H9 (cell line): ENCODE data around the gene FILIP1. TPM values are rescaled to one million over a fixed set of nuclear protein-coding genes. Genes with fewer than 3 reads are reported as not detected.

Experiments used
- DNase-seq: peaks from one replicate; pipeline ENCODE4 v3.0.0-alpha.2; 2017
- H2AFZ ChIP-seq: one replicate; pipeline ENCODE4 v1.6.1; 2013; ENCODE audit warnings: mild to moderate bottlenecking, low read length, control low read depth, moderate library complexity
- H2AK5ac ChIP-seq: 2 replicates; pipeline ENCODE4 v1.6.1; 2013; ENCODE audit warnings: low read length, control low read depth, mixed read lengths; ENCODE audit not compliant: insufficient read length
- H2BK120ac ChIP-seq: one replicate; pipeline ENCODE4 v1.6.1; 2013; ENCODE audit warnings: low read depth, mild to moderate bottlenecking, low read length, control low read depth, inconsistent platforms; ENCODE audit not compliant: poor library complexity, severe bottlenecking
- H2BK12ac ChIP-seq: 2 replicates; pipeline ENCODE4 v1.6.1; 2013; ENCODE audit warnings: low read length, control low read depth, mixed read lengths, low read depth; ENCODE audit not compliant: insufficient read length
- H2BK15ac ChIP-seq: 2 replicates; pipeline ENCODE4 v1.6.1; 2013; ENCODE audit warnings: low read depth, low read length, control low read depth
- H2BK20ac ChIP-seq: one replicate; pipeline ENCODE4 v1.6.1; 2013; ENCODE audit warnings: low read depth, mild to moderate bottlenecking, low read length, control low read depth, inconsistent platforms; ENCODE audit not compliant: poor library complexity, severe bottlenecking
- H2BK5ac ChIP-seq: 2 replicates; pipeline ENCODE4 v1.6.1; 2013; ENCODE audit warnings: low read length, control low read depth, mixed read lengths; ENCODE audit not compliant: insufficient read length
- H3K14ac ChIP-seq: 2 replicates; pipeline ENCODE4 v1.6.1; 2013; ENCODE audit warnings: low read length, control low read depth; ENCODE audit not compliant: insufficient read depth
- H3K18ac ChIP-seq: 2 replicates; pipeline ENCODE4 v1.6.1; 2013; ENCODE audit warnings: low read depth, mild to moderate bottlenecking, mixed read lengths, low read length, control low read depth; ENCODE audit not compliant: insufficient read length
- H3K23ac ChIP-seq: 2 replicates; pipeline ENCODE4 v1.6.1; 2013; ENCODE audit warnings: low read length, control low read depth, mixed read lengths, low read depth; ENCODE audit not compliant: insufficient read length
- H3K23me2 ChIP-seq: 2 replicates; pipeline ENCODE4 v1.6.1; 2013; ENCODE audit warnings: low read depth, mild to moderate bottlenecking, mixed read lengths, low read length, control low read depth; ENCODE audit not compliant: insufficient read length, poor library complexity, severe bottlenecking
- H3K27ac ChIP-seq: 2 replicates; pipeline ENCODE4 v1.5.1; 2013; ENCODE audit warnings: low read length, control low read depth, mixed read lengths, low read depth; ENCODE audit not compliant: insufficient read length
- H3K27me3 ChIP-seq: 2 replicates; pipeline ENCODE4 v1.6.1; 2013; ENCODE audit warnings: low read length, control low read depth, inconsistent platforms; ENCODE audit not compliant: insufficient read depth
- H3K4ac ChIP-seq: 2 replicates; pipeline ENCODE4 v1.6.1; 2013; ENCODE audit warnings: low read depth, mild to moderate bottlenecking, control low read depth, inconsistent platforms, low read length, moderate library complexity
- H3K4me1 ChIP-seq: 2 replicates; pipeline ENCODE4 v1.6.1; 2013; ENCODE audit warnings: low read length, control low read depth, inconsistent platforms; ENCODE audit not compliant: insufficient read depth
- H3K4me2 ChIP-seq: 2 replicates; pipeline ENCODE4 v1.6.1; 2013; ENCODE audit warnings: low read length, control low read depth, mixed read lengths; ENCODE audit not compliant: insufficient read length, insufficient read depth
- H3K56ac ChIP-seq: 2 replicates; pipeline ENCODE4 v1.6.1; 2013; ENCODE audit warnings: low read depth, mild to moderate bottlenecking, mixed read lengths, low read length, control low read depth; ENCODE audit not compliant: insufficient read length
- H3K79me1 ChIP-seq: 2 replicates; pipeline ENCODE4 v1.6.1; 2013; ENCODE audit warnings: low read depth, mild to moderate bottlenecking, moderate library complexity, low read length, control low read depth, inconsistent platforms; ENCODE audit not compliant: insufficient read depth, poor library complexity, severe bottlenecking
- H3K79me2 ChIP-seq: 2 replicates; pipeline ENCODE4 v1.6.1; 2013; ENCODE audit warnings: low read length, control low read depth, inconsistent platforms; ENCODE audit not compliant: insufficient read depth
- H3K9ac ChIP-seq: 2 replicates; pipeline ENCODE4 v1.6.1; 2013; ENCODE audit warnings: low read length, control low read depth, mixed read lengths; ENCODE audit not compliant: insufficient read length; ENCODE audit errors: extremely low read depth
- H3K9me3 ChIP-seq: one replicate; pipeline ENCODE4 v1.6.1; 2013; ENCODE audit warnings: low read depth, low read length, inconsistent platforms; ENCODE audit not compliant: control insufficient read depth
- H3T11ph ChIP-seq: one replicate; pipeline ENCODE4 v1.6.1; 2013; ENCODE audit warnings: mild to moderate bottlenecking, low read length, control low read depth, inconsistent platforms
- H4K20me1 ChIP-seq: one replicate; pipeline ENCODE4 v1.6.1; 2013; ENCODE audit not compliant: control insufficient read depth, insufficient read length, insufficient read depth
- H4K5ac ChIP-seq: 2 replicates; pipeline ENCODE4 v1.6.1; 2013; ENCODE audit warnings: low read depth, mild to moderate bottlenecking, mixed read lengths, low read length, control low read depth; ENCODE audit not compliant: insufficient read length
- H4K8ac ChIP-seq: replicated peaks from 2 replicates; pipeline ENCODE4 v1.6.1; 2013; ENCODE audit warnings: low read length, control low read depth, mixed read lengths, low read depth; ENCODE audit not compliant: insufficient read length
- H4K91ac ChIP-seq: 2 replicates; pipeline ENCODE4 v1.6.1; 2013; ENCODE audit warnings: low read depth, mild to moderate bottlenecking, moderate library complexity, mixed read lengths, low read length, control low read depth; ENCODE audit not compliant: insufficient read length
- H3K27ac Mint-ChIP-seq, 3 experiments: 2 replicates in 2 of 3; 3 replicates in 1 of 3; pipeline ENCODE4 v1.8.0; 2020 to 2021; ENCODE audit warnings: mixed read lengths in 3 of 3, mild to moderate bottlenecking in 1 of 3, moderate library complexity in 1 of 3
- H3K27me3 Mint-ChIP-seq: 2 replicates; pipeline ENCODE4 v1.8.0; 2021; ENCODE audit warnings: low read depth, mild to moderate bottlenecking, moderate library complexity, mixed read lengths
- H3K36me3 Mint-ChIP-seq, 3 experiments: 2 replicates in 2 of 3; 3 replicates in 1 of 3; pipeline ENCODE4 v1.8.0; 2020 to 2021; ENCODE audit warnings: low read depth in 3 of 3, mixed read lengths in 3 of 3; ENCODE audit not compliant: insufficient read depth in 1 of 3
- H3K4me1 Mint-ChIP-seq, 2 experiments: 2 replicates each; pipeline ENCODE4 v1.8.0; 2020; ENCODE audit warnings: mixed read lengths in 2 of 2
- H3K4me3 Mint-ChIP-seq, 2 experiments: 2 replicates in 1 of 2; 3 replicates in 1 of 2; pipeline ENCODE4 v1.8.0; 2020 to 2021; ENCODE audit warnings: mild to moderate bottlenecking in 2 of 2, mixed read lengths in 2 of 2, moderate library complexity in 1 of 2
- H3K9me3 Mint-ChIP-seq, 2 experiments: 2 replicates in 1 of 2; 3 replicates in 1 of 2; pipeline ENCODE4 v1.8.0; 2020; ENCODE audit warnings: mild to moderate bottlenecking in 2 of 2, mixed read lengths in 2 of 2, moderate library complexity in 1 of 2
- CTCF ChIP-seq: fragments of 200-600 bp; sonication (generic); conservative IDR thresholded peaks from 3 replicates; pipeline ENCODE4 v1.8.0; 2021; ENCODE audit warnings: antibody characterized with exemption, mild to moderate bottlenecking
- WGBS: extraction: QIAGEN DNeasy Blood & Tissue Kit; methylation state at CpG from one replicate; pipeline ENCODE4 v1.1.7; 2013; ENCODE audit warnings: missing lambda C conversion rate, low lambda C conversion rate, mixed read lengths; ENCODE audit not compliant: insufficient read length; ENCODE audit errors: extremely low coverage; 5-methylcytosine and 5-hydroxymethylcytosine counted together
- total RNA-seq: library from RNA; stranded (reverse); gene quantifications from 2 replicates; pipeline ENCODE4 v1.2.1, GENCODE V29; 2021

Gene FILIP1
- total RNA-seq, 1 experiment from 2014 or later: 10.5 TPM

- no peaks in the 10 kb centered on the region for H3K23me2 ChIP-seq
- no peak overlapping the region for H4K5ac ChIP-seq
- no peak overlapping the region for H2BK120ac ChIP-seq
- no peak overlapping the region for H3K4me3 Mint-ChIP-seq
- no peak overlapping the region for H3K4me2 ChIP-seq
- H3T11ph ChIP-seq: no peak overlapping the region
- H3K14ac ChIP-seq: no peak overlapping the region
- no peak overlapping the region for H2AFZ ChIP-seq
- H3K9me3 ChIP-seq: no peaks in the 10 kb centered on the region
- no peaks in the 10 kb centered on the region for H3K36me3 Mint-ChIP-seq
- H3K4me1 Mint-ChIP-seq: peaks cover 0 to 7% of the 10 kb centered on the region in 2 experiments; a peak in 2 of 4 replicates
- no peak overlapping the region for H2AK5ac ChIP-seq
- H3K27me3 Mint-ChIP-seq: no peaks in the 10 kb centered on the region
- no peak for TF ChIP-seq CTCF
- H2BK20ac ChIP-seq: no peak overlapping the region
- H3K27ac Mint-ChIP-seq: no peak overlapping the region
- H4K91ac ChIP-seq: no peak overlapping the region
- H3K18ac ChIP-seq: no peak overlapping the region
- no CpG with 5 or more reads among the region's 1 CpG for WGBS
- no peak overlapping the region for H3K56ac ChIP-seq
- no peak overlapping the region for H3K4ac ChIP-seq
- H2BK5ac ChIP-seq: no peak overlapping the region
- no peaks in the 10 kb centered on the region for H3K27me3 ChIP-seq
- H3K79me2 ChIP-seq: no peaks in the 10 kb centered on the region
- no peak overlapping the region for H4K8ac ChIP-seq
- H3K9ac ChIP-seq: no peak overlapping the region
- no peaks in the 10 kb centered on the region for H3K4me1 ChIP-seq
- H4K20me1 ChIP-seq: no peaks in the 10 kb centered on the region
- no peak overlapping the region for H2BK12ac ChIP-seq
- no peaks in the 10 kb centered on the region for H3K9me3 Mint-ChIP-seq
- H3K27ac ChIP-seq: no peak overlapping the region
- DNase-seq: no peak
- no peak overlapping the region for H2BK15ac ChIP-seq
- H3K79me1 ChIP-seq: no peaks in the 10 kb centered on the region
- no peak overlapping the region for H3K23ac ChIP-seq
Measured at GRCh38 chr6:75531174-75531573, 37.6 kb upstream of the FILIP1 start.
